Measurements from ENCODE around the gene CRIP2.

DNA sequence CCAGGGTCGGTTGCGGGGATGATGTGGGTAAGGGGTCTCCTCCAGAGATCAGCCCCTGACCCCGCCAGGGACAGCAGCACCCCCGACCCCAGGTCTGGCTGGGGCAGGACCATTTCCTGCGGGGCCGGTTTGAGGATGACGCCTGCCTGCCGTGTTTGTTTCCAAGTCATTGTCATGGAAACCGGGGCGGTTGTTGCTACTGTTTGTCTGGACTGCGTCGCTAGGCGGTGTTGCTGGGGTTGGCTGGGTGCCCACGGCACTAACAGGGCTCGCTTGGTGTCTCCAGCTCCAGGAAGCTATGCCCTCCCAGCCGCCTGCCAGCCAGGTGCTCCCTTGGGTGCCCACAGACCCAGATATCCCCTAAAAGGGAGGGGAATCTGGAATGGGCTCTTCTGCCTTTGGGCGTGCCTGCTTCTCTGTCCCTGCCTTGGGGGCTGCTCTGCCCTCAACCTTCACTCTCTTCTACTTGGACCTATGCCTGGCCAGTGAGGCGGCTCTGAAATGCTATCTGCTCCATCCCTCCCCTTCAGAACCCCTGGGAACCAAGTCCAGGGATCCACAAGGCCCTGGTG, 7.4 kb downstream of the CRIP2 start:
- TF ChIP-seq ZNF274 (IDR thresholded peaks at IDR 0.05; ENCODE audit: low read depth, low read length) (no peak), YY1 (IDR thresholded peaks at IDR 0.05; ENCODE audit: insufficient read depth, insufficient read length) (no peak), SUZ12 (IDR thresholded peaks at IDR 0.05; ENCODE audit: extremely low read depth, insufficient read depth, insufficient read length) (no peak)

Data from NT2/D1 (cell line).